ENCODE data around the gene MAT2B.

MAT2B gene

GRCh38 chr5:163540696-163541095, 35.3 kb downstream of the MAT2B start:
- Histone ChIP-seq H3K4me3 (ENCODE audit: low read length) (no peak overlapping the region), H3K27me3 (ENCODE audit: control insufficient read depth, insufficient read depth, low read length) (no peaks in the 10 kb centered on the region), H3K27ac (ENCODE audit: low read depth, low read length) (no peak overlapping the region), H3K9ac (ENCODE audit: low read length) (no peak overlapping the region), H3K36me3 (ENCODE audit: control insufficient read depth, insufficient read depth, low read length) (no peaks in the 10 kb centered on the region), H3K4me1 (ENCODE audit: control insufficient read depth, insufficient read depth, low read length) (no peaks in the 10 kb centered on the region)

GRCh38 chr5:163542771-163543170, 37.4 kb downstream of the MAT2B start:
- Histone ChIP-seq H3K27me3 (ENCODE audit: control insufficient read depth, insufficient read depth, low read length) (no peaks in the 10 kb centered on the region), H3K4me1 (ENCODE audit: control insufficient read depth, insufficient read depth, low read length) (no peaks in the 10 kb centered on the region), H3K36me3 (ENCODE audit: control insufficient read depth, insufficient read depth, low read length) (no peaks in the 10 kb centered on the region), H3K9ac (ENCODE audit: low read length) (no peak overlapping the region), H3K27ac (ENCODE audit: low read depth, low read length) (no peak overlapping the region), H3K4me3 (ENCODE audit: low read length) (no peak overlapping the region)

GRCh38 chr5:163544041-163544440, 38.6 kb downstream of the MAT2B start:
- no peak overlapping the region for H3K9ac ChIP-seq (ENCODE audit: low read length)

GRCh38 chr5:163544836-163545235, 39.4 kb downstream of the MAT2B start:
- Histone ChIP-seq H3K4me3 (ENCODE audit: low read length) (no peak overlapping the region), H3K36me3 (ENCODE audit: control insufficient read depth, insufficient read depth, low read length) (no peaks in the 10 kb centered on the region), H3K27ac (ENCODE audit: low read depth, low read length) (no peak overlapping the region), H3K27me3 (ENCODE audit: control insufficient read depth, insufficient read depth, low read length) (no peaks in the 10 kb centered on the region), H3K4me1 (ENCODE audit: control insufficient read depth, insufficient read depth, low read length) (no peaks in the 10 kb centered on the region), H3K9ac (ENCODE audit: low read length) (no peak overlapping the region)

More at GRCh38 chr5:163544041-163544440, 38.6 kb downstream of the MAT2B start:
- H3K27ac ChIP-seq (ENCODE audit: low read depth, low read length), result no peak overlapping the region
- H3K36me3 ChIP-seq (ENCODE audit: control insufficient read depth, insufficient read depth, low read length), result no peaks in the 10 kb centered on the region
- no peaks in the 10 kb centered on the region for H3K4me1 ChIP-seq (ENCODE audit: control insufficient read depth, insufficient read depth, low read length)
- H3K4me3 ChIP-seq (ENCODE audit: low read length), result no peak overlapping the region
- no peaks in the 10 kb centered on the region for H3K27me3 ChIP-seq (ENCODE audit: control insufficient read depth, insufficient read depth, low read length)

GRCh38 chr5:163548649-163549048, 43.2 kb downstream of the MAT2B start:
- H3K4me3 ChIP-seq (ENCODE audit: low read length), result no peak overlapping the region
- H3K27ac ChIP-seq (ENCODE audit: low read depth, low read length), result no peak overlapping the region
- no peaks in the 10 kb centered on the region for H3K36me3 ChIP-seq (ENCODE audit: control insufficient read depth, insufficient read depth, low read length)
- H3K9ac ChIP-seq (ENCODE audit: low read length), result no peak overlapping the region
- no peaks in the 10 kb centered on the region for H3K27me3 ChIP-seq (ENCODE audit: control insufficient read depth, insufficient read depth, low read length)
- H3K4me1 ChIP-seq (ENCODE audit: control insufficient read depth, insufficient read depth, low read length), result no peaks in the 10 kb centered on the region

GRCh38 chr5:163551156-163551555, 45.7 kb downstream of the MAT2B start:
- Histone ChIP-seq H3K36me3 (ENCODE audit: control insufficient read depth, insufficient read depth, low read length) (no peaks in the 10 kb centered on the region), H3K27me3 (ENCODE audit: control insufficient read depth, insufficient read depth, low read length) (no peaks in the 10 kb centered on the region), H3K9ac (ENCODE audit: low read length) (no peak overlapping the region), H3K4me3 (ENCODE audit: low read length) (no peak overlapping the region), H3K4me1 (ENCODE audit: control insufficient read depth, insufficient read depth, low read length) (no peaks in the 10 kb centered on the region), H3K27ac (ENCODE audit: low read depth, low read length) (no peak overlapping the region)

GRCh38 chr5:163552536-163552935, 47.1 kb downstream of the MAT2B start:
- Histone ChIP-seq H3K27me3 (ENCODE audit: control insufficient read depth, insufficient read depth, low read length) (no peaks in the 10 kb centered on the region), H3K36me3 (ENCODE audit: control insufficient read depth, insufficient read depth, low read length) (no peaks in the 10 kb centered on the region), H3K27ac (ENCODE audit: low read depth, low read length) (no peak overlapping the region), H3K4me1 (ENCODE audit: control insufficient read depth, insufficient read depth, low read length) (no peaks in the 10 kb centered on the region), H3K9ac (ENCODE audit: low read length) (no peak overlapping the region), H3K4me3 (ENCODE audit: low read length) (no peak overlapping the region)

GRCh38 chr5:163561339-163561738, 55.9 kb downstream of the MAT2B start:
- Histone ChIP-seq H3K4me3 (ENCODE audit: low read length) (no peak overlapping the region), H3K27ac (ENCODE audit: low read depth, low read length) (no peak overlapping the region), H3K9ac (ENCODE audit: low read length) (no peak overlapping the region), H3K4me1 (ENCODE audit: control insufficient read depth, insufficient read depth, low read length) (no peaks in the 10 kb centered on the region), H3K27me3 (ENCODE audit: control insufficient read depth, insufficient read depth, low read length) (no peaks in the 10 kb centered on the region), H3K36me3 (ENCODE audit: control insufficient read depth, insufficient read depth, low read length) (no peaks in the 10 kb centered on the region)

- Histone ChIP-seq H3K27ac (ENCODE audit: low read depth, low read length) (no peak overlapping the region), H3K27me3 (ENCODE audit: control insufficient read depth, insufficient read depth, low read length) (no peaks in the 10 kb centered on the region), H3K36me3 (ENCODE audit: control insufficient read depth, insufficient read depth, low read length) (no peaks in the 10 kb centered on the region), H3K9ac (ENCODE audit: low read length) (no peak overlapping the region), H3K4me3 (ENCODE audit: low read length) (no peak overlapping the region), H3K4me1 (ENCODE audit: control insufficient read depth, insufficient read depth, low read length) (no peaks in the 10 kb centered on the region)
Measured at GRCh38 chr5:163562071-163562470, 56.7 kb downstream of the MAT2B start.

- no peak overlapping the region for H3K4me3 ChIP-seq (ENCODE audit: low read length)
- no peaks in the 10 kb centered on the region for H3K36me3 ChIP-seq (ENCODE audit: control insufficient read depth, insufficient read depth, low read length)
- H3K4me1 ChIP-seq (ENCODE audit: control insufficient read depth, insufficient read depth, low read length), result no peaks in the 10 kb centered on the region
- no peak overlapping the region for H3K9ac ChIP-seq (ENCODE audit: low read length)
- H3K27ac ChIP-seq (ENCODE audit: low read depth, low read length), result no peak overlapping the region
- no peaks in the 10 kb centered on the region for H3K27me3 ChIP-seq (ENCODE audit: control insufficient read depth, insufficient read depth, low read length)
Measured at GRCh38 chr5:163563112-163563511, 57.7 kb downstream of the MAT2B start.

GRCh38 chr5:163563880-163564279, 58.5 kb downstream of the MAT2B start:
- no peaks in the 10 kb centered on the region for H3K36me3 ChIP-seq (ENCODE audit: control insufficient read depth, insufficient read depth, low read length)
- H3K27ac ChIP-seq (ENCODE audit: low read depth, low read length), result no peak overlapping the region
- no peaks in the 10 kb centered on the region for H3K27me3 ChIP-seq (ENCODE audit: control insufficient read depth, insufficient read depth, low read length)
- H3K9ac ChIP-seq (ENCODE audit: low read length), result no peak overlapping the region
- H3K4me1 ChIP-seq (ENCODE audit: control insufficient read depth, insufficient read depth, low read length), result no peaks in the 10 kb centered on the region
- no peak overlapping the region for H3K4me3 ChIP-seq (ENCODE audit: low read length)

GRCh38 chr5:163564321-163564938, 59.0 kb downstream of the MAT2B start:
- Histone ChIP-seq H3K4me1 (ENCODE audit: control insufficient read depth, insufficient read depth, low read length) (no peaks in the 10 kb centered on the region), H3K4me3 (ENCODE audit: low read length) (no peak overlapping the region), H3K9ac (ENCODE audit: low read length) (no peak overlapping the region), H3K27me3 (ENCODE audit: control insufficient read depth, insufficient read depth, low read length) (no peaks in the 10 kb centered on the region), H3K27ac (ENCODE audit: low read depth, low read length) (no peak overlapping the region), H3K36me3 (ENCODE audit: control insufficient read depth, insufficient read depth, low read length) (no peaks in the 10 kb centered on the region)

GRCh38 chr5:163565492-163565891, 60.1 kb downstream of the MAT2B start:
- Histone ChIP-seq H3K4me3 (ENCODE audit: low read length) (peak overlapping the region; percentile 47), H3K4me1 (ENCODE audit: control insufficient read depth, insufficient read depth, low read length) (no peaks in the 10 kb centered on the region), H3K27me3 (ENCODE audit: control insufficient read depth, insufficient read depth, low read length) (no peaks in the 10 kb centered on the region), H3K36me3 (ENCODE audit: control insufficient read depth, insufficient read depth, low read length) (no peaks in the 10 kb centered on the region), H3K27ac (ENCODE audit: low read depth, low read length) (no peak overlapping the region), H3K9ac (ENCODE audit: low read length) (no peak overlapping the region)
